ENCODE data around the gene NATD1.

Gene NATD1

GRCh38 chr17:21263376-21263775, 10.2 kb upstream of the NATD1 start:
- Histone ChIP-seq H3K36me3 (ENCODE audit: control insufficient read depth, low read depth, low read length) (no peaks in the 10 kb centered on the region), H3K4me3 (ENCODE audit: low read length) (no peak overlapping the region), H3K9me3 (ENCODE audit: control insufficient read depth, low read depth, low read length) (no peaks in the 10 kb centered on the region), H3K27me3 (ENCODE audit: control insufficient read depth, insufficient read depth, low read length) (no peaks in the 10 kb centered on the region), H3K4me1 (ENCODE audit: control insufficient read depth, low read depth, low read length) (no peaks in the 10 kb centered on the region), H3K9ac (ENCODE audit: low read length) (no peak overlapping the region), H3K27ac (ENCODE audit: low read length) (no peak overlapping the region)

- no peaks in the 10 kb centered on the region for H3K36me3 ChIP-seq (ENCODE audit: control insufficient read depth, low read depth, low read length)
- no peak overlapping the region for H3K27ac ChIP-seq (ENCODE audit: low read length)
- H3K9me3 ChIP-seq (ENCODE audit: control insufficient read depth, low read depth, low read length) = no peaks in the 10 kb centered on the region
- H3K9ac ChIP-seq (ENCODE audit: low read length) = no peak overlapping the region
- H3K27me3 ChIP-seq (ENCODE audit: control insufficient read depth, insufficient read depth, low read length) = no peaks in the 10 kb centered on the region
- H3K4me1 ChIP-seq (ENCODE audit: control insufficient read depth, low read depth, low read length) = no peaks in the 10 kb centered on the region
- no peak overlapping the region for H3K4me3 ChIP-seq (ENCODE audit: low read length)
Observed at GRCh38 chr17:21262259-21262993, 9.2 kb upstream of the NATD1 start.

- H3K4me3 ChIP-seq (ENCODE audit: low read length) = no peak overlapping the region
- H3K27me3 ChIP-seq (ENCODE audit: control insufficient read depth, insufficient read depth, low read length) = peaks cover 12% of the 10 kb centered on the region
- no peaks in the 10 kb centered on the region for H3K4me1 ChIP-seq (ENCODE audit: control insufficient read depth, low read depth, low read length)
Observed at GRCh38 chr17:21258593-21258992, 5.4 kb upstream of the NATD1 start.

DNA sequence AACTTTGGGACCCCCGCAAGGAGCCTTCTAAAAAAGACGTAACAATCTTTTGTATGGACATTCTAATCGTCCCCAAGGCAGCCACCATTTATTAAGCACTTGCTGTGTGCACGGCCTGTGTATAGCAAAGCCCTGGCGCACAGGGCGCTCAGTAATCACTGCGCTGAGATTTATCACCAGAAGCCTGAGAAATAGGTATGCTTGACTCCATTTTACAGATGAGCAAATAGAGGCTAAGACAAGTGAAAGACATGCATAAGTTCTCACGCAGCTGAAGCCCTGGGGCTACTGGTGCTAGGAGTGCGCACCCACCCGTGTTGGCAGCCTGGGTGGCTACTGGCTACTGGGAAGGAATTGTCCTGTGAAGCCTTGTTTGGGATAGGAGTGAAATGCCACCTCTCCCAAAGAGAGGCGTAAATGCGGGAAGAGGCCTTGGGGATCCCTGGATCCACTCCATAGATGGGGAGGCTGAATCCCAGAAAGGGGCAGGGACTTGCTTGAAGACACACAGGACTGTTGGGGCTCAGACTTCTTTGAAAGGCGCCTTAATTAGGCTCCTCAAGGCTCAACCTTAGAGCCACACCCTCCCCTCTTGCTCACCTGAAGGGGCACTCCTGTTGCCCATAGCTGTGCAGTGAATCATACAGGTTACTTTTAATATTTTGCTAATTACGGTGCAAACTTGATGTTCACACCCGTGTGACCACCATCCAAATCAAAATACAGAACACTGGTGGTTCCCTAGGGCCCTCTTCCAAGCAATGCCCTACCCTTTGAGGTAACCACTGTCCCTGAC, 634 bp upstream of the NATD1 start:
- no peaks in the 10 kb centered on the region for H3K4me1 ChIP-seq (ENCODE audit: control insufficient read depth, low read depth, low read length)
- H3K36me3 ChIP-seq (ENCODE audit: control insufficient read depth, low read depth, low read length) = no peaks in the 10 kb centered on the region
- no peaks in the 10 kb centered on the region for H3K9me3 ChIP-seq (ENCODE audit: control insufficient read depth, low read depth, low read length)
- peaks cover 18% of the 10 kb centered on the region for H3K27me3 ChIP-seq (ENCODE audit: control insufficient read depth, insufficient read depth, low read length)
- H3K9ac ChIP-seq (ENCODE audit: low read length) = peak overlapping the region; percentile 61
- no peak overlapping the region for H3K27ac ChIP-seq (ENCODE audit: low read length)
- peak overlapping the region; percentile 76 for H3K4me3 ChIP-seq (ENCODE audit: low read length)

More at GRCh38 chr17:21258593-21258992, 5.4 kb upstream of the NATD1 start:
- Histone ChIP-seq H3K9me3 (ENCODE audit: control insufficient read depth, low read depth, low read length) (no peaks in the 10 kb centered on the region), H3K27ac (ENCODE audit: low read length) (no peak overlapping the region), H3K9ac (ENCODE audit: low read length) (no peak overlapping the region), H3K36me3 (ENCODE audit: control insufficient read depth, low read depth, low read length) (no peaks in the 10 kb centered on the region)

- Histone ChIP-seq H3K27ac (ENCODE audit: low read length) (no peak overlapping the region), H3K4me3 (ENCODE audit: low read length) (peak overlapping the region; percentile 59), H3K27me3 (ENCODE audit: control insufficient read depth, insufficient read depth, low read length) (peaks cover 18% of the 10 kb centered on the region), H3K36me3 (ENCODE audit: control insufficient read depth, low read depth, low read length) (no peaks in the 10 kb centered on the region), H3K4me1 (ENCODE audit: control insufficient read depth, low read depth, low read length) (no peaks in the 10 kb centered on the region), H3K9me3 (ENCODE audit: control insufficient read depth, low read depth, low read length) (no peaks in the 10 kb centered on the region), H3K9ac (ENCODE audit: low read length) (no peak overlapping the region)
Observed at GRCh38 chr17:21252289-21252795, 868 bp downstream of the NATD1 start.

- Histone ChIP-seq H3K4me3 (ENCODE audit: low read length) (no peak overlapping the region), H3K27ac (ENCODE audit: low read length) (no peak overlapping the region), H3K9ac (ENCODE audit: low read length) (no peak overlapping the region), H3K36me3 (ENCODE audit: control insufficient read depth, low read depth, low read length) (no peaks in the 10 kb centered on the region), H3K4me1 (ENCODE audit: control insufficient read depth, low read depth, low read length) (no peaks in the 10 kb centered on the region), H3K9me3 (ENCODE audit: control insufficient read depth, low read depth, low read length) (no peaks in the 10 kb centered on the region), H3K27me3 (ENCODE audit: control insufficient read depth, insufficient read depth, low read length) (peaks cover 18% of the 10 kb centered on the region)
Observed at GRCh38 chr17:21251337-21252010, 1.7 kb downstream of the NATD1 start.

GRCh38 chr17:21250854-21251253, 2.4 kb downstream of the NATD1 start:
- Histone ChIP-seq H3K27ac (ENCODE audit: low read length) (no peak overlapping the region), H3K36me3 (ENCODE audit: control insufficient read depth, low read depth, low read length) (no peaks in the 10 kb centered on the region), H3K4me1 (ENCODE audit: control insufficient read depth, low read depth, low read length) (no peaks in the 10 kb centered on the region), H3K9ac (ENCODE audit: low read length) (no peak overlapping the region), H3K4me3 (ENCODE audit: low read length) (no peak overlapping the region), H3K27me3 (ENCODE audit: control insufficient read depth, insufficient read depth, low read length) (peaks cover 18% of the 10 kb centered on the region), H3K9me3 (ENCODE audit: control insufficient read depth, low read depth, low read length) (no peaks in the 10 kb centered on the region)

DNA sequence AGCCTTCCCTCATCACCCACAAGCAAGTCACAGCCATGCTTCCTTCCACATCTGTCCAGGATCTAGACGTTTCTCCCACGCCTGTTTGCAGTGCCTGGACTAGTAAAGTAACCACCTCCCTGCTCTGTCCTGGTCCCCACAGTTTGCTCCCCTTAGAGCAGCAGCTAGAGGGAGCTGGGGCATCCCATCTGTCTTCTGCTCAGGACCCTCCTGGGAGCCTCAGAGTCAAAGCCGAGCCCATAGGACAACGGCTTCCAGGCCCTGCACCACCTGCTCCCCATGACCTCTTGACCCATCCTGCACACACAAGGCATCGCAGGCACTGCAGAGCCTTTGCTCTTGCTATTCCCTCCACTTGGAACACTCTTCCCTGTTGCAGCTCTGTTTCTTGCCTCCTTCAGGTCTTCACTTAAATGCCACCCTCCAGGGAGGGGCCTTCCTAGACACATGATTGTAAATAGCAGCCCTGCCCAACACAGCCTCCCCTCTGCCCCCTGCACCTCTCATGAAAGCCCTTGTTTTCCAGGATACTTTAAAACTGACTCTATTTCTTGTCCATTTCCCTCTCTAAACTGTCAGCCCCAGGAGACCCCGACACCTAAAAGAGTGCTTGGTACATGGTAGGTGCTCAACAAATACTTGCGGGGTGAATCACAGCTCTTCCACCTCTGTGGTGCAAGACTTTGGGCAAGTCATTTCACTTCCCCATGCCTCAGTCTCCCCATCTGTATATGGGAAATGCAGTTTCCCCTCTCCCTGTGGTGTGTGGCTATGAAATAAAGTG, 3.1 kb downstream of the NATD1 start:
- H3K36me3 ChIP-seq (ENCODE audit: control insufficient read depth, low read depth, low read length) = no peaks in the 10 kb centered on the region
- peaks cover 18% of the 10 kb centered on the region for H3K27me3 ChIP-seq (ENCODE audit: control insufficient read depth, insufficient read depth, low read length)
- H3K4me1 ChIP-seq (ENCODE audit: control insufficient read depth, low read depth, low read length) = no peaks in the 10 kb centered on the region
- no peak overlapping the region for H3K27ac ChIP-seq (ENCODE audit: low read length)
- H3K9ac ChIP-seq (ENCODE audit: low read length) = no peak overlapping the region
- H3K9me3 ChIP-seq (ENCODE audit: control insufficient read depth, low read depth, low read length) = no peaks in the 10 kb centered on the region
- no peak overlapping the region for H3K4me3 ChIP-seq (ENCODE audit: low read length)

DNA sequence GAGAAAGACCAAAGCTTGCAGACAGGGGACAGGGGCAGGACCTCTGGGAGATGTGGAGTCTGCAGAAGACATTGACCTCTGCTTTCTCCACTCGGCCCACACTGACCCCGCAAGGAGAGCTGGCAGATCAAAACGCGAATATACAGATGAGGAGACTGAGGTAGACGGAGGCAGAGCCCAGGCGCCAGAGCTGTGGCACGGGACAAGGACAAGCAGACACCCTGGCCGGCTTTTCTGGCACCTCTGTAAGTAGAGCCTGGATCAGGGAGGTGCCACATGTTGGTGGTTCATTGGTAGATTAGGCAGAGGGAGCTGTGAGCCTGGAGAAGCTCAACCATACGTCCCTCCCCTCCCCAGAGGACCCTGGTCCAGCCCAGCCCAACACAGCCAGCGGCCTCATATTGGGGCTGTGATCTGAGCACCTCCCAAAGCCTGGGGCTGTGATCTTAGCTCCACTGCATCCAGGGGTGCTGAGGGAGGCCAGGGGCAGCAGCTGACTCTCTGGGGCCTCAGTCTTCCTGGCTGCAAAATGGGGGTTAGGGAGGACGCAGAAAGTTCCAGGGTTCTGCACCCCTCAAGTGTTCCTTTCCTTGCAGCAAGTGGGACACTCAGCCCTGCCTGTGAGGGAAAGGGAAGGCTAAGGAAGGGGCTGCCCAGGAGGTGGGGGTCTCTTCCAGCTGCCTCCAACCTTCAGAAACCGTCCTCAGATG, 4.0 kb downstream of the NATD1 start:
- Histone ChIP-seq H3K9ac (ENCODE audit: low read length) (no peak overlapping the region), H3K4me1 (ENCODE audit: control insufficient read depth, low read depth, low read length) (no peaks in the 10 kb centered on the region)

DNA sequence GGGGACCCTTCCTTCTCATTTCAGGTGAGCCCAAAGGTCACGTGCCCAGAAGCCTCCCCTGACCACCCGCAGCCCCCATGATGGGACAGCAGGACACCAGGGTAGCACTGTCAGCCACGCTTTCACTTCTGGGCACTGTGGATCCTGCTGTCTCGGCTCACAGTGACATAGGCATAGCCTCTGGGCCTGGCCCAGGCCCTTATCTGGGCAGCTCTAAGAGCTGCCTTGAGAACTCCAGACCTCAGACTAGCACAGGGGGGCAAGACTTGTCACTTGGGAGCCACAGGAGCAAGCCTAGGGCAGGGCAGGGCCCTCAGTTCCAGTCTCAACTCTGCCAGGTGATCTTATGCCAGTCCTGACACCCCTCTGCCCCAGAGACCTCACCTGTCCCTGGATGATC, 4.7 kb downstream of the NATD1 start:
- H3K27ac ChIP-seq (ENCODE audit: low read length) = no peak overlapping the region
- H3K4me3 ChIP-seq (ENCODE audit: low read length) = no peak overlapping the region
- H3K9ac ChIP-seq (ENCODE audit: low read length) = no peak overlapping the region

More for the DNA sequence above, 4.0 kb downstream of the NATD1 start:
- peaks cover 13% of the 10 kb centered on the region for H3K27me3 ChIP-seq (ENCODE audit: control insufficient read depth, insufficient read depth, low read length)
- no peak overlapping the region for H3K27ac ChIP-seq (ENCODE audit: low read length)
- no peaks in the 10 kb centered on the region for H3K36me3 ChIP-seq (ENCODE audit: control insufficient read depth, low read depth, low read length)
- no peak overlapping the region for H3K4me3 ChIP-seq (ENCODE audit: low read length)
- H3K9me3 ChIP-seq (ENCODE audit: control insufficient read depth, low read depth, low read length) = no peaks in the 10 kb centered on the region

More for the DNA sequence above, 4.7 kb downstream of the NATD1 start:
- H3K36me3 ChIP-seq (ENCODE audit: control insufficient read depth, low read depth, low read length) = no peaks in the 10 kb centered on the region
- H3K27me3 ChIP-seq (ENCODE audit: control insufficient read depth, insufficient read depth, low read length) = peaks cover 7% of the 10 kb centered on the region
- no peaks in the 10 kb centered on the region for H3K4me1 ChIP-seq (ENCODE audit: control insufficient read depth, low read depth, low read length)
- H3K9me3 ChIP-seq (ENCODE audit: control insufficient read depth, low read depth, low read length) = no peaks in the 10 kb centered on the region

Data from iPS-18a (cell line).